ENCODE measurements around the gene MEX3D. TPM values are rescaled to one million over a fixed set of nuclear protein-coding genes. Genes with fewer than 3 reads are reported as not detected.

Gene MEX3D
- total RNA-seq, 2 donors from 2014 or later = 31.9 to 54.3 TPM

DNA sequence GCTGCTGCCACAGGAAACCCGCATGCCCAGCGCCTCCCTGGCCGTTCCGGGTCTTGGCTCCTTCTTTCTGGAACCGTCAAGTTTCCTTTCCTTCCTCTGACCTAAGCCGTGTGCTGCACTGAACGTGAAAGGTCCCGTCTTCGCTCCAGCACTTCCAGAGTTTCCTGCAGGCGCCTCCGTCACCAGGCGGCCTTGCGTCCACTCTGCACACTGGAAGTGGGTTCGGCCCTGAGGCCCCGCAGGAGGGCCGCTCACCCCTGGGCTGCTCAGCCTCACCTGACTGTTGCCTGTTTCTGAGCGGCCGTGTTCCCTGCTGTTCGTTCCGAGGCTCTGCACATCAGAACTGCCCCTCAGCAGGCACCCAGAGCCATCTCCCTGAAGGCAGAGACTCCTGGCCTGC lies 12.3 kb upstream of the MEX3D start:
- Histone ChIP-seq H3K9me3 (no peaks in the 10 kb centered on the region), H3K27ac (no peak overlapping the region), H3K9ac (ENCODE audit: low read depth in 2 of 2, low read length in 2 of 2) (no peak overlapping the region), H3K4me3 (no peak overlapping the region), H3K36me3 (no peaks in the 10 kb centered on the region), H3K4me1 (no peaks in the 10 kb centered on the region), H3K27me3 (no peaks in the 10 kb centered on the region)
- intact Hi-C loops (cut with DNase I) = no loop called here
- TF ChIP-seq, protein P1, sequence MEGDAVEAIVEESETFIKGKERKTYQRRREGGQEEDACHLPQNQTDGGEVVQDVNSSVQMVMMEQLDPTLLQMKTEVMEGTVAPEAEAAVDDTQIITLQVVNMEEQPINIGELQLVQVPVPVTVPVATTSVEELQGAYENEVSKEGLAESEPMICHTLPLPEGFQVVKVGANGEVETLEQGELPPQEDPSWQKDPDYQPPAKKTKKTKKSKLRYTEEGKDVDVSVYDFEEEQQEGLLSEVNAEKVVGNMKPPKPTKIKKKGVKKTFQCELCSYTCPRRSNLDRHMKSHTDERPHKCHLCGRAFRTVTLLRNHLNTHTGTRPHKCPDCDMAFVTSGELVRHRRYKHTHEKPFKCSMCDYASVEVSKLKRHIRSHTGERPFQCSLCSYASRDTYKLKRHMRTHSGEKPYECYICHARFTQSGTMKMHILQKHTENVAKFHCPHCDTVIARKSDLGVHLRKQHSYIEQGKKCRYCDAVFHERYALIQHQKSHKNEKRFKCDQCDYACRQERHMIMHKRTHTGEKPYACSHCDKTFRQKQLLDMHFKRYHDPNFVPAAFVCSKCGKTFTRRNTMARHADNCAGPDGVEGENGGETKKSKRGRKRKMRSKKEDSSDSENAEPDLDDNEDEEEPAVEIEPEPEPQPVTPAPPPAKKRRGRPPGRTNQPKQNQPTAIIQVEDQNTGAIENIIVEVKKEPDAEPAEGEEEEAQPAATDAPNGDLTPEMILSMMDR (IDR thresholded peaks at IDR 0.05) = no peak
- no peak for DNase-seq

DNA sequence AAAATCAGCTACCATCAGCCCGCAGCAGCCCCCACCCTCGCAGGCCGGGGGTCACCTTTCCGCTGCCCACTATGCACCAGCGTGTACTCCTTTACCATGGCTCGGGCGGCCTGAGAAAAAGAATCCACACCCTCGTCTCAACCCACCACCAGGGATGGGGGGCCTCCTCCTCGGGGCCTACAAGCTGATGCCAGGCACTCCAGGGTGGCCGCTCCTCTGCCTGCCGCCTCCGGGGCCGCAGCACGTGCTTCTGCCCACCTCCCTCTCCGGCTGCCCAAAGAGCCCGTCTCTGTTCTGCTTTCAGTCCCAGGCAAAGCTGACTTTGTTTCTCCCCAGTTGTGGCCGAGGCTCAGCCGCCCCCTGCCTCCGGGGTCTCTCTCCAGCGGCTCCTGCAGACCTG lies 11.1 kb upstream of the MEX3D start:
- H3K36me3 ChIP-seq = no peaks in the 10 kb centered on the region
- H3K27me3 ChIP-seq = no peaks in the 10 kb centered on the region
- no peaks in the 10 kb centered on the region for H3K9me3 ChIP-seq
- TF ChIP-seq, protein P1 (IDR thresholded peaks at IDR 0.05) = no peak
- H3K9ac ChIP-seq (ENCODE audit: low read depth in 2 of 2, low read length in 2 of 2) = no peak overlapping the region
- intact Hi-C loops (cut with DNase I) = no loop called here
- no peaks in the 10 kb centered on the region for H3K4me1 ChIP-seq
- no peak for DNase-seq
- no peak overlapping the region for H3K27ac ChIP-seq
- no peak overlapping the region for H3K4me3 ChIP-seq

DNA sequence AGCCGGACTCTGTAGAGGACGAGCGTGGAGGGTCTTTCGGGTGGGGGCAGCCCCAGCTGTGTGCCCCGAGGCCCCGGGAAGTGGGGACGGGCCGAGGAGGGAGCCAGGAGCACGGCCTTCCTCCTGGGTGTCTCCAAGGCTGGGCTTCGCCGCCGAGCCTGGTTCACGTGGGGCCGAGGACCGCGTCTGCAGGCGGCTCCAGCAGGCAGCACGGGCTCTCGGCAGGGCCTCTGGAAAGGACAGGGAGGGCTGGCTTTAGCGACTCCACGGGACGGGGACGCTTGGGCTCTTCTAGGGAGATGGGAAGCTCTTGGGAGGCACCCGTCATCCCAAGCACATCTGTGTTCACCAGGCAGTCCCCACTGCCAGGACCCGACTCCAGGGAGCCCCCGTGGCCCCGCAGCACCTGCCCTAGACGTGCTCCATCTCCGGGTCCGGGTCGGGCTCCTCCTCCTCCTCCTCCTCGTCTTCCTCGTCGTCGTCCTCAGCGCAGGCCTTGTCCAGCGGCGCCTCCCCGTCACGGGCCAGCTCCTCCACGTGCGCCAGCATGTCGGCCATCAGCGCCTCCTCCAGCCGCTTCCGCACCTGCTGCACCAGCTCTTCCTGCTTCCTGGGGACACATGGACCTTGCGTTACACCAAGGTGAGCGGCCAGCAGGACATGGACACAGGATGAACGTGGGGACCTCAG lies 9.9 kb upstream of the MEX3D start:
- intact Hi-C loops (cut with DNase I) = no loop called here
- Histone ChIP-seq H3K27me3 (no peaks in the 10 kb centered on the region), H3K27ac (no peak overlapping the region), H3K9me3 (no peaks in the 10 kb centered on the region), H3K4me3 (no peak overlapping the region), H3K36me3 (no peaks in the 10 kb centered on the region), H3K9ac (ENCODE audit: low read depth in 2 of 2, low read length in 2 of 2) (no peak overlapping the region), H3K4me1 (no peaks in the 10 kb centered on the region)
- no peak for DNase-seq
- TF ChIP-seq, protein P1 (IDR thresholded peaks at IDR 0.05) = no peak

DNA sequence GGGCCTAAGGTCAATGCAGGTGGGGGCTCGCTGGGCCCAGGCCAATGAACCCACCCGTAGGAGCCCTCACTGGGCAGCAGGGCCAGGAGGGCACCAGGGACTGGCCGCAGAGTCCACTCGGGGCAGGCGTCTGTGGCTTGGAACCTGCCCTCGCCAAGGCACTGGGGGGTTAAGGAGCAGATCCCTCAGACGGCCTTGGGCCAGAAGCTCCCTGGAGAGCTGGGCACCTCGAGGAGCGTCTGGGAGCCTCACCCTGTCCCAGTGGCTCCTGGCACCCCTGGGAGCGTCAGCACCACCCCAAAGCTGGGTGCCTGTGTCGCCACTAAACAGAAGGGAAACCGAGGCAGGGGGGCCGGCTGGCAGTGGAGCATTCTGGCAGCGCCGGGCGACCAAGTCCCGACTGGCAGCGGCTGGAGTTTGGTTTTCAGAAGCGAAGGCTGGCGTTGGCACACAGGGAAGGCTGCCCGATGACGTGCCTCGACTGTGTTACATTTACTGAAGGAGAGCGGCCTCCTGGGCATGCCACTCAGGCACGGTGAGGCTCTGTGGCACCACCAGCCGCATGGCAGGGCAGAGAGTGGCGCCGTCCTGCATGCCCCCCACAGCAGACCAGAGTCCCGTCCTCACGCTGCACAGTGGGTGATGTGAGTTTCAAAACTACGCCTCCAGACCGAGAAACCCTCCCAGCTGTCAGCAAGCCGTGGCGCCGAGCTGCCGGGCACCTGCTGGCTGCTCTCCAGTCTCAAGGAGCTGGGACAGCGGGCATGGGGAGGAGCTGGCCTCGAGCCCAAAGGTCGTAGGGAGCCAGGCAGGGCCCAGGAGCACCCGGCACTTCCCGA lies 9.2 kb upstream of the MEX3D start:
- no peaks in the 10 kb centered on the region for H3K27me3 ChIP-seq
- H3K36me3 ChIP-seq = no peaks in the 10 kb centered on the region
- no peak for DNase-seq
- no peaks in the 10 kb centered on the region for H3K9me3 ChIP-seq
- intact Hi-C loops (cut with DNase I) = no loop called here
- no peak overlapping the region for H3K9ac ChIP-seq (ENCODE audit: low read depth in 2 of 2, low read length in 2 of 2)
- TF ChIP-seq, protein P1 (IDR thresholded peaks at IDR 0.05) = no peak
- no peak overlapping the region for H3K4me3 ChIP-seq
- H3K27ac ChIP-seq = no peak overlapping the region
- H3K4me1 ChIP-seq = no peaks in the 10 kb centered on the region

DNA sequence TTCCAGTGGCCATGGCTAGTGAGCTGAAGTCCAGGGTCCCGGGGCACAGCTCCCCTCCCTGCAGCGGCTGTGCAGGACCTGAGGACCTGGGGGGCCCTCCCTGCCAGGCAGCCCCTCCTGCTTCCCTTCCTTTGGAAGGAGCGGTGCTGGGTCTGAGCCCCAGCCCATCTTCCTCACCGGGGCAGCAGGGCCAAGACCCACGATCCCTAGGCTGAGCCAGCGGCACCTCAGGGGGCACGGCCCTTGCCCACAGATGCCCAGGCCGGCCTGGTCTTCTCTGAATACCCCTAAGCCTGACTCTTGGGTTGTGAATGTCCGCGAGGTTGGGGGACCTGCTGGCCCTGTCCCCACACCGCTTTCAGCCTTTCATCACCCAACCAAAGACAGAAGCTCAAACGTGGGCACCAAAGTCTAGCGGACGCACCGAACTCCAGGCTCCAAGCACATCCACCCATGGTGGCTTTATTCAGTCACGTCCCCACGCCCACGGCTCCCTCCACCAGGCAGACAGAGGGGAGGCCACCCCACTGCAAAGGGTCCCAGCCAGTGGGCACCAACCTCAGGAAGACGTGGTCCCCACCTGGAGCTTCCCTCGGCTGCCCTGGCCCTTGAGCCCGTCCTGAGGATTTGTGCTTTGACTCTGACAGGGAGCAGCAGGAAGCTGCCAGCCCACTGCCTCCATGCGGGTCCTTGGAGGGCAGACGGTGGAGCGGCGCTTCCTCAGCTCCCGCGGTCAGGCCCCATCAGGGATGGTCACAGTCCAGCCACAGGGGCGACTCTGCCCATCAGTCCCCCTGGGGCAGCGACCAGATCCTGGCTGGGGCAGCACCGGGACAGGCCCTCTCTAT lies 8.3 kb upstream of the MEX3D start:
- H3K4me3 ChIP-seq = no peak overlapping the region
- TF ChIP-seq, protein P1 (IDR thresholded peaks at IDR 0.05) = no peak
- intact Hi-C loops (cut with DNase I) = no loop called here
- no peak overlapping the region for H3K9ac ChIP-seq (ENCODE audit: low read depth in 2 of 2, low read length in 2 of 2)
- no peak overlapping the region for H3K27ac ChIP-seq
- H3K27me3 ChIP-seq = no peaks in the 10 kb centered on the region
- H3K4me1 ChIP-seq = no peaks in the 10 kb centered on the region
- H3K9me3 ChIP-seq = no peaks in the 10 kb centered on the region
- no peak for DNase-seq
- no peaks in the 10 kb centered on the region for H3K36me3 ChIP-seq
